Loucy (cell line): ENCODE results near the gene DENND2C.

ENCODE experiments used
- CTCF ChIP-seq: fragments of 200-600 bp; sonication (generic); conservative IDR thresholded peaks from 2 replicates; pipeline ENCODE4 v1.5.1; 2014; ENCODE audit warnings: mild to moderate bottlenecking, antibody characterized with exemption, low read length
- EZH2phosphoT487 ChIP-seq: fragments of 200-600 bp; IDR thresholded peaks from 2 replicates; pipeline ENCODE4 v1.6.1; 2018; ENCODE audit warnings: antibody characterized with exemption, mild to moderate bottlenecking, moderate library complexity, borderline replicate concordance

- no peak for TF ChIP-seq CTCF
- no peak for TF ChIP-seq EZH2phosphoT487
Measured at GRCh38 chr1:114718661-114719423, 49.0 kb upstream of the DENND2C start.
